RWPE1 (cell line): ENCODE results near the gene TSEN2.

ENCODE experiments used
- CTCF ChIA-PET: fragments of 350-600 bp; sonication (Branson Sonifier 250); formaldehyde crosslinking; extraction: SDS; loops from one replicate; lab custom pipeline; 2021; lab: Yijun Ruan, JAX
- POLR2A ChIA-PET: fragments of 400-600 bp; formaldehyde crosslinking; extraction: SDS; loops from one replicate; lab custom pipeline; 2020; ENCODE audit warnings: antibody characterized with exemption; ENCODE audit not compliant: low non-redundant PET; lab: Yijun Ruan, JAX
- DNase-seq: peaks from one replicate; pipeline ENCODE4 v3.0.0; 2012; ENCODE audit warnings: low spot score
- H3K27ac ChIP-seq: fragments of 450-650 bp; 2 replicates; pipeline ENCODE4 v1.5.1; 2017
- CTCF ChIP-seq: fragments of 450-650 bp; conservative IDR thresholded peaks from 2 replicates; pipeline ENCODE4 v1.5.1; 2017; ENCODE audit warnings: low read depth, mild to moderate bottlenecking

The TSEN2 gene

GRCh38 chr3:12516873-12517272 lies 32.6 kb downstream of the TSEN2 start:
- H3K27ac ChIP-seq: no peak overlapping the region
- DNase-seq: no peak
- TF ChIP-seq CTCF: no peak
- POLR2A ChIA-PET: no interaction called here
- CTCF ChIA-PET: no interaction called here

GRCh38 chr3:12518261-12519028 lies 34.2 kb downstream of the TSEN2 start:
- CTCF ChIA-PET: no interaction called here
- no peak overlapping the region for H3K27ac ChIP-seq
- POLR2A ChIA-PET: no interaction called here
- no peak for TF ChIP-seq CTCF
- DNase-seq: no peak

- DNase-seq: no peak
- ChIA-PET CTCF (no interaction called here), POLR2A (no interaction called here)
- no peak overlapping the region for H3K27ac ChIP-seq
- TF ChIP-seq CTCF: no peak
Measured at GRCh38 chr3:12521010-12521409, 36.7 kb downstream of the TSEN2 start.

- ChIA-PET POLR2A (no interaction called here), CTCF (interaction anchor here (0.6 kb wide), 1 partner anchor 137 kb away, joined by 4 read pairs; no protein-coding TSS in a partner anchor)
- H3K27ac ChIP-seq: no peak overlapping the region
- DNase-seq: no peak
- TF ChIP-seq CTCF: no peak
Measured at GRCh38 chr3:12522721-12523120, 38.4 kb downstream of the TSEN2 start.

- CTCF ChIA-PET: no interaction called here
- no peak for TF ChIP-seq CTCF
- no peak for DNase-seq
- H3K27ac ChIP-seq: no peak overlapping the region
- POLR2A ChIA-PET: no interaction called here
Measured at GRCh38 chr3:12527757-12528143, 43.5 kb downstream of the TSEN2 start.

- CTCF ChIA-PET: no interaction called here
- no peak for DNase-seq
- no peak for TF ChIP-seq CTCF
- POLR2A ChIA-PET: no interaction called here
- no peak overlapping the region for H3K27ac ChIP-seq
Measured at GRCh38 chr3:12532182-12532581, 47.9 kb downstream of the TSEN2 start.
